ENCODE results near the gene MED28.

Gene MED28

DNA sequence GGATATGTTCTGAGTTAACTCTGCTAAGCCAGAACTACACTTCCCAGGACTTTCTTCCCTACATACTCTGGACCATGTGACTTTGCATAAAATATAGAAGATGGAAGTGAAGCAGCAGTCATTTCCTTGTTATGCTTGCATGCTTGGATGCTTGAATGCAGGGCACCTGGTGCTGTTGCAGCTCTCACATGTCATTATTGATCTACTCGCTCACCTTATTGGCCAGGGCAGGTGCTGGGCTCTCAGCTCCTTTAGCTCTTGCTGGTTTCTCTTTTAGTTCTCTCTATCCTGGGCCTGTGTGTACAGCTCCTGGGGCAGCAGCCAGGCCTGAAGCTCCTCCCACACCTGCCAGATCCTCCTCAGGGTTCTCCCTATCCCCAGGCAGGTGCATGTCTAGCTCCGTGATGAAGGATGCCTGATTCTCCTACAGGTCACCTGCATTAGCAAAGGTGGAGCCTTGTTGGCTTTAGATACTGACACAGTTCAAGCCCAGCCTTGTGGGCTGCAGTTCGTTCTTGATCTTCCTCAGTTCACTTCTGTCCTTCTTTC is 53.3 kb downstream of the MED28 start:
- H3K4me3 ChIP-seq (ENCODE audit: control insufficient read depth, low read depth, low read length): no peak overlapping the region
- TF ChIP-seq, protein P1, sequence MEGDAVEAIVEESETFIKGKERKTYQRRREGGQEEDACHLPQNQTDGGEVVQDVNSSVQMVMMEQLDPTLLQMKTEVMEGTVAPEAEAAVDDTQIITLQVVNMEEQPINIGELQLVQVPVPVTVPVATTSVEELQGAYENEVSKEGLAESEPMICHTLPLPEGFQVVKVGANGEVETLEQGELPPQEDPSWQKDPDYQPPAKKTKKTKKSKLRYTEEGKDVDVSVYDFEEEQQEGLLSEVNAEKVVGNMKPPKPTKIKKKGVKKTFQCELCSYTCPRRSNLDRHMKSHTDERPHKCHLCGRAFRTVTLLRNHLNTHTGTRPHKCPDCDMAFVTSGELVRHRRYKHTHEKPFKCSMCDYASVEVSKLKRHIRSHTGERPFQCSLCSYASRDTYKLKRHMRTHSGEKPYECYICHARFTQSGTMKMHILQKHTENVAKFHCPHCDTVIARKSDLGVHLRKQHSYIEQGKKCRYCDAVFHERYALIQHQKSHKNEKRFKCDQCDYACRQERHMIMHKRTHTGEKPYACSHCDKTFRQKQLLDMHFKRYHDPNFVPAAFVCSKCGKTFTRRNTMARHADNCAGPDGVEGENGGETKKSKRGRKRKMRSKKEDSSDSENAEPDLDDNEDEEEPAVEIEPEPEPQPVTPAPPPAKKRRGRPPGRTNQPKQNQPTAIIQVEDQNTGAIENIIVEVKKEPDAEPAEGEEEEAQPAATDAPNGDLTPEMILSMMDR (conservative IDR thresholded peaks at IDR 0.05; ENCODE audit: control insufficient read depth, insufficient read depth, low read depth, low read length): no peak
- DNase-seq (ENCODE audit: low read depth): no peak

DNA sequence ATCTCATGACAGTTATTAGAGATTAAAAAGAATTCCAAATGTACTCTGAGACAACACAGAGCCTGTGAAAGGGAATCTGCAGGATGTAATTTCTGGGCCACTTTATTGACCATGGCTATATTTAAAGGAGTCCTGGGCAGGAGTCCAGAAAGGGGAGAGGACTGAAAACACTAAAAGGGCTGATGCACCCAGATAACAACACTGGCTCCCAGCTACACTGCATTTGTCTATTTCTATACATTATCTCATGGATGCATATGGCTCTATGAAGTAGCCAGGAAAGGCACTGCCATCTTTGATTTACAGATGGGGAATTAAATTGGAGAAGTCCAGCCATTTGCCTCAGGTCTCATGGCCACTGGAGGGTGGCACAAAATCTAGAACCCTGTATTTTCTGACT is 56.0 kb downstream of the MED28 start:
- no peak overlapping the region for H3K4me3 ChIP-seq (ENCODE audit: control insufficient read depth, low read depth, low read length)
- TF ChIP-seq, protein P1 (conservative IDR thresholded peaks at IDR 0.05; ENCODE audit: control insufficient read depth, insufficient read depth, low read depth, low read length): no peak
- DNase-seq (ENCODE audit: low read depth): no peak

DNA sequence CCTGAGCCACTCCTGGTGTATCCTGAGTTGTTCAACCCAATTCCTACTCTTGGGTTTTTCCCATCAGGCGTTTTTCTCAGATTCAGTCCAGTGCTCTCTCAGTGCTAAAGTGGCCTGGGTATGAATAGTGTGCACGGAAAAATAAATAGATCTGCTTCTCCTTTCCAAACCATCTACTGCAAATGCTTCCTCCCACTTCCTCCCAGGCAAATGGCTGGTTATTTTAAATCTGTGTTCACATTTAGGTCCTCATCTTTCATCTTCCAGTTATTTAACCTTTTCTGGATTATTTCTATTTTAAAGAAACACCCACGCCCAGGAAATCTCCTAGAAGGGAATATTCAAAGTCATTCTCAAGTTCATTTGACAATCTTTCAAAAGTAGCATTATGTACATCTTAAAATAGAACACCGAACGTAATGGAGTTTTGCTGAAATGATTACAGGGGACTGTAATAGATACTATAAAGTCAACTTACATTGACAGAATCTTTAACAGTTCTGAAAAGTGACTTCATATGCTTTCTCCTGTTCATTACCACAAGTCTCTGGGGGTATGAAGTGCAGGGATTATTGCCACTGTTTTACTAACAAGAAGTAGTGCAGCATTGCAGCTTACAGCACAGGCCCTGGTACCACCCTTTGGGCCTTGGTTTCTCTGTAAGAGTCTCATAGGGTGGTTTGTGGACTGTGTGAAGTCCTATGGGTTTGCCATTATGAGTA is 66.3 kb downstream of the MED28 start:
- TF ChIP-seq, protein P1 (conservative IDR thresholded peaks at IDR 0.05; ENCODE audit: control insufficient read depth, insufficient read depth, low read depth, low read length): no peak
- DNase-seq (ENCODE audit: low read depth): no peak
- H3K4me3 ChIP-seq (ENCODE audit: control insufficient read depth, low read depth, low read length): no peak overlapping the region

DNA sequence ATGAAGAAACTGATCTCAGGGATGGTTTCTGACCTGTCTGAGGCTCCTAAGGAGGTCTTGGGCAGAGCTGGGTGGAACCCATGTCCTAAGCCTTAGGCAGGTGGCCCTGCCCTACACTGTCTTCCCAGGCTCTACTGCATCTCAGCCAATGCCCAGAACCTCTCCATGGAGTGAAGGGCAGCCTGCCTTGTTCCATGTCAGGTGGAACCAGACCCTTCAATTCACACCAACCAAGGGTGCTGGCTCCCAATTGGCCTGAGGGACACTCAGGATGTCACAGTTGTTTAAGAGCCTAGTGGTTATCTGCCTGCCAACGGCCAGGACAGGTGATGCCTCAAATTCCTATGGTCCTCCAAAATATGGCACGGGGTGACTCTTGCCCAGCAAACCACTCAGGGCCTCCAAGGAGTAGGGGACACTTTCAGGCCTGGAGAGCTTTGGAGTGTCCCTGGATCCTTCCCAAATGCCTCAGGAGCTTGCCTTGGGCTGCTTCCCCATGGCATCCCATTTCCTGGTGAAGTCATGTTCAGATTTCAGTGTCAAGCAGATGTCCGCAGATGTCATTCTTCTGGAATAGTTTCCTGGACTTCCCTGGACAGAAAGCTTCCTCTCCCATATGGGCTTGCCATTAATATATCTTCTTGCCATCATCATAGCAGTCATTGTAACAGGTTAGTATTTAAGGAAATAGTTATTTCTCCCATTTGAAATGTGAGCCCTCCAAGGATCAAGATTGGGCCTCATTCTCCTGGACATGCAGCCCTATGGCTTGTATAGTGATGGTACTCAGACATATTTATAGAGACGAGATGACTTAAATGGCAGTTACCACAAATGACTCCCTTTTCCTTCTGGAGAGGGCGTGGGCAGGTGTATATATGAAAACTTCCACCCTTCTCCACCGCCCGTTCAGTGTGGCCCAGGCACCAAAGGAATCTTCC is 67.1 kb downstream of the MED28 start:
- TF ChIP-seq, protein P1 (conservative IDR thresholded peaks at IDR 0.05; ENCODE audit: control insufficient read depth, insufficient read depth, low read depth, low read length): no peak
- DNase-seq (ENCODE audit: low read depth): no peak
- H3K4me3 ChIP-seq (ENCODE audit: control insufficient read depth, low read depth, low read length): no peak overlapping the region

DNA sequence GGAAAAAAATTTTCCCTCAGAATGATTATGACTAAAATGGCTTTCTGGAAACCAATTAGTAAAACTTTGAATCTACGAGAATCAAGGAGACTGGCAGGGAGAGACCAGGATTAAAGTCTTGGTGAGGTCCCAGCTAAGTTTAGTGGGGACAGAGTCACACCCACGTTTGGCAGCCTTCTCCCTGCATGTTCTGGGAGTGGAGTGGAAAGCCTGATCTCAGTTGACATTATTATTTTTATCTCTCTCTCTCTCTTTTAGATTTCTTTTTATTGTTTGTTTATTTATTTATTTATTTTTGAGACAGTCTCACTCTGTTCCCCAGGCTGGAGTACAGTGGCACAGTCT is 67.8 kb downstream of the MED28 start:
- TF ChIP-seq, protein P1 (conservative IDR thresholded peaks at IDR 0.05; ENCODE audit: control insufficient read depth, insufficient read depth, low read depth, low read length): no peak
- no peak overlapping the region for H3K4me3 ChIP-seq (ENCODE audit: control insufficient read depth, low read depth, low read length)
- no peak for DNase-seq (ENCODE audit: low read depth)
